ENCODE data around the gene SMYD3.

DNA sequence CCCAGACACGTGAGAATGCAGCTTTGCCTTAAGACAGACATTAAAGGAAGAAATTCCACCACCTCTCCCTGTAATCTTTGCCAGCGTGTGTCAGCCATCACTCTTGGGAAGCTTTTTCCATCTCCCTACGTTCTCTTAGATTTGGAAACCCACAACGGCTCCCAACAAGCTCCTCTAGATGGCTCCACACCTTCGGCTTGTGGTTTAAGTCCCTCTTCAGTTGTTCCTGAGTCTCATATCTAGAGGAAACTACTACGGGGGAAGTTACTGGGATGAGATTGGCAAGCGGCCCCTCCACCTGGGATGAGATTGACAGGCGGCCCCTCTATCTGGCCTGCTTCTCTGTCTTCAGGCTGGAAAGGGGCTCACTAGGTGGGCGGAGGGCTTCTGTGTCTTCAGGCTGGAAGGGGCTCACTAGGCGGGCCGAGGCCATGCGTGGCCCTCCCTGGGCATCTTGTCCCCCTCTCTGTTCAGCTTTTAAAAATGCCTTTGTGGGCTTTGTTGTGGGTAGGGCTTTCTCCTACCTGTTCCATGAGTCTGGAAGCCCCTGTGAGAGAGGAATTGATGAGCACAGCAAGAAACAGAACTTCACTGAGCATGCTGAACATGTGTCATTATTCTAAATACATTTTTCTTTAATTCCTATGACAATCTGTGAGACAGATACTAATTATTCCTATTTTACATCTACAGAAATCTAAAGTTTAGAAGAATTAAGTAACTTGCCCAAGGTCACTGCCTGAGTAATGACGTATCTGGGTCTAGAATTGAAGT is 681.8 kb downstream of the SMYD3 start:
- TF ChIP-seq, protein P1, sequence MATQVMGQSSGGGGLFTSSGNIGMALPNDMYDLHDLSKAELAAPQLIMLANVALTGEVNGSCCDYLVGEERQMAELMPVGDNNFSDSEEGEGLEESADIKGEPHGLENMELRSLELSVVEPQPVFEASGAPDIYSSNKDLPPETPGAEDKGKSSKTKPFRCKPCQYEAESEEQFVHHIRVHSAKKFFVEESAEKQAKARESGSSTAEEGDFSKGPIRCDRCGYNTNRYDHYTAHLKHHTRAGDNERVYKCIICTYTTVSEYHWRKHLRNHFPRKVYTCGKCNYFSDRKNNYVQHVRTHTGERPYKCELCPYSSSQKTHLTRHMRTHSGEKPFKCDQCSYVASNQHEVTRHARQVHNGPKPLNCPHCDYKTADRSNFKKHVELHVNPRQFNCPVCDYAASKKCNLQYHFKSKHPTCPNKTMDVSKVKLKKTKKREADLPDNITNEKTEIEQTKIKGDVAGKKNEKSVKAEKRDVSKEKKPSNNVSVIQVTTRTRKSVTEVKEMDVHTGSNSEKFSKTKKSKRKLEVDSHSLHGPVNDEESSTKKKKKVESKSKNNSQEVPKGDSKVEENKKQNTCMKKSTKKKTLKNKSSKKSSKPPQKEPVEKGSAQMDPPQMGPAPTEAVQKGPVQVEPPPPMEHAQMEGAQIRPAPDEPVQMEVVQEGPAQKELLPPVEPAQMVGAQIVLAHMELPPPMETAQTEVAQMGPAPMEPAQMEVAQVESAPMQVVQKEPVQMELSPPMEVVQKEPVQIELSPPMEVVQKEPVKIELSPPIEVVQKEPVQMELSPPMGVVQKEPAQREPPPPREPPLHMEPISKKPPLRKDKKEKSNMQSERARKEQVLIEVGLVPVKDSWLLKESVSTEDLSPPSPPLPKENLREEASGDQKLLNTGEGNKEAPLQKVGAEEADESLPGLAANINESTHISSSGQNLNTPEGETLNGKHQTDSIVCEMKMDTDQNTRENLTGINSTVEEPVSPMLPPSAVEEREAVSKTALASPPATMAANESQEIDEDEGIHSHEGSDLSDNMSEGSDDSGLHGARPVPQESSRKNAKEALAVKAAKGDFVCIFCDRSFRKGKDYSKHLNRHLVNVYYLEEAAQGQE (IDR thresholded peaks at IDR 0.05; ENCODE audit: insufficient read depth in 1 of 2, low read depth in 2 of 2, low read length in 2 of 2), result no peak
- TF ChIP-seq TAF1 (IDR thresholded peaks at IDR 0.05; ENCODE audit: borderline replicate concordance, insufficient read depth, low read length) (no peak), POLR2AphosphoS5 (IDR thresholded peaks at IDR 0.05; ENCODE audit: low read depth, low read length) (no peak), SIN3A (IDR thresholded peaks at IDR 0.05; ENCODE audit: borderline replicate concordance, insufficient read depth, low read length) (no peak)
